Measurements from ENCODE around the gene IFIT5. TPM values are rescaled to one million over a fixed set of nuclear protein-coding genes. Genes with fewer than 3 reads are reported as not detected.
A peak's percentile ranks its signal among the peaks of the same experiment; 100 is the strongest.

The IFIT5 gene
- total RNA-seq: 7.4 TPM
- long read RNA-seq, full-length matches to known transcripts: 16 of 16 reads
- long read RNA-seq, partial matches to known transcripts: 0 of 16 reads
- long read RNA-seq, other reads (novel, unspliced or antisense): 0 of 16 reads

DNA sequence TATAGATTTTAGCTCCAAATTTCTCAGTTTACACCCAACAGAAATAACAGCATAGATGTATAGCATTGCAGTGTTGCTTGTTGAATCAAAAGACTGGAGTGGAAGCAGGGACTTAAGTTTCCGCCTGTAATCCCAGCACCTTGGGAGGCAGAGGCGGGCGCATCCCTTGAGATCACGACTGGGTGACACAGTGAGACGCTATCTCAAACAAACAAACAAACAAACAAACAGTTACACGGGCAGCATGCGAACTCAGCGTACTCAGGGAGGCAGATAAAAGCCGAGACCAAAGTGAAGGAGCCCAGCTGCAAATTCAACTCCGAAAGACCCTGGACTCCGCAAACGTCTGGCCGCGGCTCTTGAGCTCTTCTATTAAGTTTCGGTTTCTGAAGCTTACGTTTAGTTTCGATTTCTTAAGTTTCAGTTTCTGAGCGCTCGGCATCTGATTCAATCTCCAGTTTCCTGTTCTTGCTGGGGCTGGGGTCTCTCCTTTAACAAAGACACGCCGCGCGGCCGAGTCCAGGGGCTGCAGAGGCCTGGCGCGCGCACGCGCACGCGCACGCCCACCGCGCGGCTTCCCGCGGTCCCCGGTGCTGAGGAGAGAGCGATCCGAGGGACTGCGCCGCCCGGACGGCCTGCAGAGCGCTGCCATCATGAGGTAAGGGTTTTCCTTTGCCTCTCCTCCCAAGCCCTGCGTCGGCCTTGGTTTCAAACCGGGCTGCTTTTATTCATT lies at the start of gene IFIT5:
TSS of gene IFIT5 (plus strand) at position 423 of the 733 bp plus-strand sequence. CDS start at position 654, 231 bp downstream.
- intact Hi-C loops (cut with micrococcal nuclease): no loop called here
- TF ChIP-seq, protein P1, sequence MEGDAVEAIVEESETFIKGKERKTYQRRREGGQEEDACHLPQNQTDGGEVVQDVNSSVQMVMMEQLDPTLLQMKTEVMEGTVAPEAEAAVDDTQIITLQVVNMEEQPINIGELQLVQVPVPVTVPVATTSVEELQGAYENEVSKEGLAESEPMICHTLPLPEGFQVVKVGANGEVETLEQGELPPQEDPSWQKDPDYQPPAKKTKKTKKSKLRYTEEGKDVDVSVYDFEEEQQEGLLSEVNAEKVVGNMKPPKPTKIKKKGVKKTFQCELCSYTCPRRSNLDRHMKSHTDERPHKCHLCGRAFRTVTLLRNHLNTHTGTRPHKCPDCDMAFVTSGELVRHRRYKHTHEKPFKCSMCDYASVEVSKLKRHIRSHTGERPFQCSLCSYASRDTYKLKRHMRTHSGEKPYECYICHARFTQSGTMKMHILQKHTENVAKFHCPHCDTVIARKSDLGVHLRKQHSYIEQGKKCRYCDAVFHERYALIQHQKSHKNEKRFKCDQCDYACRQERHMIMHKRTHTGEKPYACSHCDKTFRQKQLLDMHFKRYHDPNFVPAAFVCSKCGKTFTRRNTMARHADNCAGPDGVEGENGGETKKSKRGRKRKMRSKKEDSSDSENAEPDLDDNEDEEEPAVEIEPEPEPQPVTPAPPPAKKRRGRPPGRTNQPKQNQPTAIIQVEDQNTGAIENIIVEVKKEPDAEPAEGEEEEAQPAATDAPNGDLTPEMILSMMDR (IDR thresholded peaks at IDR 0.05; ENCODE audit: borderline replicate concordance): no peak
- Histone ChIP-seq H3K27ac (replicated peaks) (peak within 1 kb of the TSS; percentile 96), H3K9me3 (replicated peaks) (no peaks in the 10 kb centered on the region), H3K27me3 (ENCODE audit: low read depth) (no peaks in the 10 kb centered on the region), H3K4me1 (peaks cover 59% of the 10 kb centered on the region), H3K4me3 (peak within 1 kb of the TSS; percentile 91), H3K36me3 (peaks cover 12% of the 10 kb centered on the region)
- DNase-seq: peak; percentile 76

GRCh38 chr10:89367529-89367928 lies 46.8 kb upstream of the IFIT5 start:
- intact Hi-C loops (cut with micrococcal nuclease): no loop called here
- Histone ChIP-seq H3K4me1 (peaks cover 48% of the 10 kb centered on the region), H3K9me3 (replicated peaks) (no peaks in the 10 kb centered on the region), H3K36me3 (no peaks in the 10 kb centered on the region), H3K27me3 (ENCODE audit: low read depth) (no peaks in the 10 kb centered on the region), H3K27ac (replicated peaks) (peak overlapping the region; percentile 22), H3K4me3 (no peak overlapping the region)
- DNase-seq: no peak
- TF ChIP-seq, protein P1 (IDR thresholded peaks at IDR 0.05; ENCODE audit: borderline replicate concordance): no peak

DNA sequence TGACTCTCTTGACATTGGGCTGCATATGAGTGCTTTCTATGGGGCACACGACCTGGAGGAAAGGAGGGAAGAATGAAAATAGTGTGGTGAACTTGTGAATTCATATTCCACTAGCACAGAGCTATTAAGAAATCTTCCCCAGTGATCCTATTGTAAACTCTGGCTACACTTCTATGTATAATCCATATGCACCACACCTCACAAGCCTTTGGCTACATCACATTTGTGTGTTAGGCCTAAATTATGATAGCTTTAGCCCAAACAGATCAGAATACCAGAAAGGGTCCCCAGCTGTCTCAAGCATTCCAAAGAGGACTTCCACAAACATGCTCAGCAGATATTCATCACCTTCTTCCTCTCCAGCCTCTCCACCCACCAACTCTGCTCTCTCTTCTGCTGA lies 46.2 kb upstream of the IFIT5 start:
- TF ChIP-seq, protein P1 (IDR thresholded peaks at IDR 0.05; ENCODE audit: borderline replicate concordance): no peak
- Histone ChIP-seq H3K4me3 (no peak overlapping the region), H3K4me1 (peaks cover 45% of the 10 kb centered on the region), H3K27me3 (ENCODE audit: low read depth) (no peaks in the 10 kb centered on the region), H3K27ac (replicated peaks) (no peak overlapping the region), H3K36me3 (no peaks in the 10 kb centered on the region), H3K9me3 (replicated peaks) (no peaks in the 10 kb centered on the region)
- no peak for DNase-seq
- intact Hi-C loops (cut with micrococcal nuclease): no loop called here

DNA sequence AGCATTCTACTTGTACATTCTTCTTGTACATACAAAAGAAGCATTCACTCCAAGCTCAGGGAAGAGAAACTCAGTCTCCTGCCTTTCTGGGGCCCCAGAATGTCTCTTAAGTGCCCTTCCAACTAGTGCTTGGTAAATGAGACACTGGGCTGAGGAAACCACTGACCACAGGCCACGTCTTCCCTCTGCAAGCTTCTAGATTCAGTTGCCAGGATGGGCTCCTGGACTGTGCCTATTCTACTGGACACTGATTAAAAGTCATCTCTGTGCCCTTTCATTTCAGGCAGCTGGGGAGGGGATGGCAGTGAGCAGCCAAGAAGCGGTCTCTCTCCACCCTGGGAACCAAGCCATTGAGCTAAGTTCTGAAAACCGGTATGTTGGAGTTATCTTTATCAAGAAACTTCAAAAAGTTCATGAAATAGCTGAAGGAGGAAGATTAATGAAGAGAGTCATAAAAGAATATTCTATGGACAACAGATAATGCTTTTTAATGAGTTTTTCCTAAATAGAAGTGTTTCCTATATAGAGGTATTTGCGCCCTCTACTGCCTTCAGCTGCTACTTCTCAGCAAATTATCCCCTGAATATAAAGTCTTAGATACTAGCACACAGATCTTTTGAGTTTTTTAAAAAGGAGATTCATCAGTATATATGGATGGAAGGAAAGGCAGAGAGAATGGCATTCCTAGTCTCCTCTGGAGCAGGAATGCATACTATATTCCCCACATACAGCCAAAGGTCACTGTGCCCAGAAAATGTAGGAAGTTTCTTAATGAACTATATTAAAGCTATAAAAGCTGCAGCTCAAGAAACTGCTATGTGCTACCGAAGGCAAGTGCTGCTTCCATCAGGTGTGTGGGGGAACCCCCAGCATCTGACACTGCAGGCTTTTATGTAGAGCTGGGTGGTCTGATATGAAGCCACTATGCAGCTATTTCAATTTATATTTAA lies 44.9 kb upstream of the IFIT5 start:
- Histone ChIP-seq H3K36me3 (no peaks in the 10 kb centered on the region), H3K4me1 (peaks cover 50% of the 10 kb centered on the region), H3K9me3 (replicated peaks) (no peaks in the 10 kb centered on the region), H3K4me3 (no peak overlapping the region), H3K27ac (replicated peaks) (peak overlapping the region; percentile 14), H3K27me3 (ENCODE audit: low read depth) (no peaks in the 10 kb centered on the region)
- no peak for DNase-seq
- intact Hi-C loops (cut with micrococcal nuclease): no loop called here
- TF ChIP-seq, protein P1 (IDR thresholded peaks at IDR 0.05; ENCODE audit: borderline replicate concordance): peak; percentile 63

DNA sequence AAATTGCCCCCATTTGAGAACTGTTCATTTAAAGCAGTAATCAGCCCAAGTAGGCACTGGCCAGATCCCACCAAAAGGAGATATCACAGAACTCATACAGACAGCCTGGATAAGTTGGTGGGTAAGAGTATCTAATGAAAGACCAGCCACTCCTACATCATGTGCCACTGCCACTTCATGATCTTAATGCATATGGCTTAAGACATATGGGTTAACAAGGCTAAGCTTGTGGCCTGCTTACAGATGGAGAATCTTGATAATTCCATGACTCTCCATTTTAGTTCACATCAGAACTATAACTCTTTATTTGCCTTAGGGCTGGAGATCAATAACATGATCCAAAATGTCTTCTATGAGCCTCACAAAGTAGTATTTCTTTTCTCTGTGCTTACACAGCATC lies 43.3 kb upstream of the IFIT5 start:
- TF ChIP-seq, protein P1 (IDR thresholded peaks at IDR 0.05; ENCODE audit: borderline replicate concordance): no peak
- no peak for DNase-seq
- H3K27me3 ChIP-seq (ENCODE audit: low read depth): no peaks in the 10 kb centered on the region
- H3K27ac ChIP-seq (replicated peaks): no peak overlapping the region
- H3K36me3 ChIP-seq: no peaks in the 10 kb centered on the region
- no peaks in the 10 kb centered on the region for H3K9me3 ChIP-seq (replicated peaks)
- no peak overlapping the region for H3K4me3 ChIP-seq
- intact Hi-C loops (cut with micrococcal nuclease): no loop called here
- peaks cover 59% of the 10 kb centered on the region for H3K4me1 ChIP-seq

Data from left ventricle myocardium inferior (tissue), 1 donor.